ENCODE data around the gene PIPOX.

PIPOX gene

DNA sequence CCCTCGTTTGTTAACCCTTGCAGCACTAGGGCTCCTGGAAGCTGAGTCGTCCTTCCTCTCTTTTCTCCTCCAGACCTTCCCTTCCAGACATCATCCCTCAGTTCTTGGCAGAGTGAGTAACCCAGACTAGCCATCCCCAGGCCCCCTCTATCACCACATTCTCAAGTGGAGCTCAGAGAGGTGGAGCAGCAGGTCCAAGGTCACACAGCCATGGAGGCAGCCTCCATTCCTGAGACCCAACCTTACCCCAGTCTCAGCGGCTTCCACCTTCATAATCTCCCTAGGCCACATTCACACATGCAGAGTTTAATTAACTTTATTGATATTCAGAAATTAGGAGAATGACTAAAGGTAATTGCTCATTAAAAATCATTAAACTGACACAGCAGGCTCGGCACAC is 40.1 kb upstream of the PIPOX start:
- no peak for DNase-seq (ENCODE audit: low read depth)
- TF ChIP-seq, protein P1, sequence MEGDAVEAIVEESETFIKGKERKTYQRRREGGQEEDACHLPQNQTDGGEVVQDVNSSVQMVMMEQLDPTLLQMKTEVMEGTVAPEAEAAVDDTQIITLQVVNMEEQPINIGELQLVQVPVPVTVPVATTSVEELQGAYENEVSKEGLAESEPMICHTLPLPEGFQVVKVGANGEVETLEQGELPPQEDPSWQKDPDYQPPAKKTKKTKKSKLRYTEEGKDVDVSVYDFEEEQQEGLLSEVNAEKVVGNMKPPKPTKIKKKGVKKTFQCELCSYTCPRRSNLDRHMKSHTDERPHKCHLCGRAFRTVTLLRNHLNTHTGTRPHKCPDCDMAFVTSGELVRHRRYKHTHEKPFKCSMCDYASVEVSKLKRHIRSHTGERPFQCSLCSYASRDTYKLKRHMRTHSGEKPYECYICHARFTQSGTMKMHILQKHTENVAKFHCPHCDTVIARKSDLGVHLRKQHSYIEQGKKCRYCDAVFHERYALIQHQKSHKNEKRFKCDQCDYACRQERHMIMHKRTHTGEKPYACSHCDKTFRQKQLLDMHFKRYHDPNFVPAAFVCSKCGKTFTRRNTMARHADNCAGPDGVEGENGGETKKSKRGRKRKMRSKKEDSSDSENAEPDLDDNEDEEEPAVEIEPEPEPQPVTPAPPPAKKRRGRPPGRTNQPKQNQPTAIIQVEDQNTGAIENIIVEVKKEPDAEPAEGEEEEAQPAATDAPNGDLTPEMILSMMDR (IDR thresholded peaks at IDR 0.05; ENCODE audit: low read depth, low read length, missing control alignments) = no peak
- no peak overlapping the region for H3K4me3 ChIP-seq (ENCODE audit: low read depth, low read length)
- in situ Hi-C loops (cut with HindIII; ENCODE audit: low sequenced_read_pairs) = no loop called here

DNA sequence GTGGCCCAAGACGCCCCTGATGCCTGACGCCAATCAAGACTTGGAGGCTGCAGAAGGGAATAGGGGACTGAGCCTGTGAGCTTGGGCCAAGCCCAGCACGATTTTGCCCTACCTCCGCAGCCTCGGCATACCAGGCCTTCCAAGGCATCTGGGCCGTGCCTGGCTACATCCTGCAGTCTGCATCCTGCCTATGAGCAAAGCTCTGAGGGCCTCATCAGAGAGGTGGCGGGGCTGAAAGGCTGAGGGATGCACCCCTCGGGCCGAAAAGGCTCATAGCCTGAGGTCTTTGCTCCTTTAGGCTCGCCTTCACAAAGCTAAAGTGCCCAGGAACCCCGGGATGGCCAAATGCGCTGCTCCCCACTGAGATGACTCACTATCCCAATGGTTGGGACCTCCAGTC is 39.7 kb upstream of the PIPOX start:
- H3K4me3 ChIP-seq (ENCODE audit: low read depth, low read length) = no peak overlapping the region
- DNase-seq (ENCODE audit: low read depth) = no peak
- TF ChIP-seq, protein P1 (IDR thresholded peaks at IDR 0.05; ENCODE audit: low read depth, low read length, missing control alignments) = no peak
- in situ Hi-C loops (cut with HindIII; ENCODE audit: low sequenced_read_pairs) = no loop called here

DNA sequence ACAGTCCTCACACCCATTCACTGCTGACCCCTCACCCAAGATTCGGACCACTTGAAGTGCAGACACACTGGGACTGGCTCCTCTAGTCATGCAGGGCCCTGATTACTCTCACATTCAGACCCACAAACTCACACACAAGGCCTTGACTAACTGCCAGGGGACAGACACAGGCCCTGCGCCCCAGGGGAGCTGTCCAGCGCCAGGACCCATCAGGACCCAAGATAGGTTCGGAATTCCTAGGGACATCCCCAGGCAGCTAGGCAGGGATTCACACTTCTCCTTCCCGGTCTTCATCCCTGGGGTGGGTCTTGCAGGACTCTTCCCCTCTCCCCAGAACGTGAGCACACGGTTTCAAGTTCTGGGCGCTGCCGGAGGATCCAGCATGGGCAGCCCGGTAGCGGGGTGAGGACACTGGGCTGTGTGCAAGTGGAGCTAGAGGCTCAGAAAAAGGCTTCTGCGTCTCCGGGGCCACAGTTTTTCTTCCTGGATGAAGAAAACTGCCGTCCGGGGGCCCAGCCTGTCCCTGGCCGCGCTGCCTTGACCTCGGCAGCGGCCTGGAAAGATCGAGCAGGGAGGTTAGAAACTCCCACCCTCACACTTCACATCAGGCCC is 38.8 kb upstream of the PIPOX start:
- TF ChIP-seq, protein P1 (IDR thresholded peaks at IDR 0.05; ENCODE audit: low read depth, low read length, missing control alignments) = no peak
- in situ Hi-C loops (cut with HindIII; ENCODE audit: low sequenced_read_pairs) = no loop called here
- H3K4me3 ChIP-seq (ENCODE audit: low read depth, low read length) = no peak overlapping the region
- no peak for DNase-seq (ENCODE audit: low read depth)

DNA sequence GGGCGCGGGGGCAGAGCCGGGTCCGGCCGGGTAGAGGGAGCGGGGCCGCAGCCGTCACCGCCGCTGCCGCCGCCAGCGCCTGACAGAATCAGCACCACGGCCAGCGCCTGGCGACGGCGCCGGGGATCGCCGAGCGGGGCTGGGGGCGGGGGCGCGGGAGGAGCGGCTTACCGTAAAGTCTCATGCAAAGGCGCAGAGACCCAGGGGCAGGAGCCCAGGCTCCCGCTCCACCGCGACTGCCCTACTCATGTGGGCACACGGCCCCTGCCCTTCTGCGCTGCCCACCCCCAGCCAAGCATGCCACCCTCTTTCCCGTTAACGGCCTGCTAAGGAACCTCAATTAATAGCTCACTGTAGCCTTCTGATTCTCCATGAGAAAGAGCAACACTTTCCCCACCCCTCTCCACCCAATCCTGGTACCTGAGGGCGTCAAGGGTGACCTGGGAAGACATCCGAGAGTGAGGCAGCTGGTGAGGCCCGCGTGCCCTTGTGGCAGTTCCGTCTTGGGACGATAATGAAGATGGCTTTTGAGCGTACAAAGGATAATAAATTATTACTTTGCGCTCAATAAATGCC is 36.9 kb upstream of the PIPOX start, which contains the start of gene SEZ6:
Gene SEZ6, minus strand, starts transcription at position 98 of the 576 bp plus-strand sequence. CDS start 164 bp downstream, outside the sequence.
- in situ Hi-C loops (cut with HindIII; ENCODE audit: low sequenced_read_pairs) = no loop called here
- TF ChIP-seq, protein P1 (IDR thresholded peaks at IDR 0.05; ENCODE audit: low read depth, low read length, missing control alignments) = no peak
- DNase-seq (ENCODE audit: low read depth) = peak; percentile 8

DNA sequence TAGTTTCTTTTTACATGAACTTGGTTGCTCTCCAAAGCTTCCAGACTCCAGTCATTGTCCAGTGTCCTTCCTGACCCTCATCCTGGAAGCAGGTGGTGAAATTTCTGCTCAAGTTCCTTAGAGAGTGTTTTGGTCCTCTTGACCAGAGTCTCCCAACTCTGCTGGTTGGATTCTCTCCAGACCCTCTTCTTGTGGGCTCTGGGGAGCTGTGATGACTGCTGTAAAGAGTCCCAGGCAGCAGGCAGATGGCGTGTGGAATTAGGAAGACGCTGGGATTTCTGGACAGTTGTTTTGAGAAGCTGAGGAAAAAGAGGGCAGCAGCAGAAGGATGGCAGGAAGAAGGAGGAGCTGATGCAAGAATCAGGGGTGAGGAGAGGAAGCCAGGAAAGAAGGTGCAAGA is 35.5 kb upstream of the PIPOX start:
- in situ Hi-C loops (cut with HindIII; ENCODE audit: low sequenced_read_pairs) = no loop called here
- no peak overlapping the region for H3K4me3 ChIP-seq (ENCODE audit: low read depth, low read length)
- DNase-seq (ENCODE audit: low read depth) = no peak
- TF ChIP-seq, protein P1 (IDR thresholded peaks at IDR 0.05; ENCODE audit: low read depth, low read length, missing control alignments) = no peak

More for the DNA sequence above, 36.9 kb upstream of the PIPOX start, which contains the start of gene SEZ6:
- H3K4me3 ChIP-seq (ENCODE audit: low read depth, low read length) = no peak within 1 kb of the TSS

DNA sequence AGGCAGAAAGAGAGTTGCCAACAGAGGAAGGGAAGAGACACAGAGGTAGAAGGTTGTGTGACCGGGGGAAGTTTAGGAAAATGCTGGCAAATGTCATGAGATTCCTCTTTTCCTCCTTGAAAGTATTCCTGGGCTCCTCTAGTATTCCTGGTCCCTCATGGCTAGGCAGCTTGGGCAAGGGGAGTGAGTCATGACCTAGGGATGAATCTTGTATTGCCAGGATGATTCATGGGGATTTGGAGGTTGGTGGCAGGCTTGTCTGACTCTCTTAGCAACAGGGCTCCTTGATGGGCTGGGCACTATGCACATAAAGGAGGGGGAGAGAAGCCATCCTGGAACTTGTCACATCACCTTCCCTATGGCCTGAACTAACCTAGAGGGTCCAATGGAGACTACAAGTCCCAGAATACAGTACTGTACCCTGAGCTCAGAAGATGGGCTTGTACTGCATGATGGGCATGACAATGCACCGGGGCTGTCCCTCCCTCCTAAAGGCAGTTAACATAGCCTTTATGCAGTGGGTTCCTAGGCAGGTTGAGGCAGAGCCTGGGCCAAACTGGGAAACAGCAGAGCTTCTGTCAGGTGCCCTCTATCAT is 35.0 kb upstream of the PIPOX start:
- in situ Hi-C loops (cut with HindIII; ENCODE audit: low sequenced_read_pairs) = no loop called here
- TF ChIP-seq, protein P1 (IDR thresholded peaks at IDR 0.05; ENCODE audit: low read depth, low read length, missing control alignments) = no peak
- DNase-seq (ENCODE audit: low read depth) = no peak
- no peak overlapping the region for H3K4me3 ChIP-seq (ENCODE audit: low read depth, low read length)

All from astrocyte of the cerebellum (primary cell).